C4-2B (cell line): Measurements from ENCODE around the gene NCOA6.

Source experiments
- H3K27ac ChIP-seq: fragments of 450-650 bp; 2 replicates; pipeline ENCODE4 v1.5.1; 2017
- ZFX ChIP-seq: fragments of 450-650 bp; IDR thresholded peaks from 2 replicates; pipeline ENCODE4 v1.6.1; 2017
- TF ChIP-seq, protein P1 (sequence below): fragments of 450-650 bp; conservative IDR thresholded peaks from 2 replicates; pipeline ENCODE4 v1.5.1; 2017; ENCODE audit warnings: mild to moderate bottlenecking

The NCOA6 gene

DNA sequence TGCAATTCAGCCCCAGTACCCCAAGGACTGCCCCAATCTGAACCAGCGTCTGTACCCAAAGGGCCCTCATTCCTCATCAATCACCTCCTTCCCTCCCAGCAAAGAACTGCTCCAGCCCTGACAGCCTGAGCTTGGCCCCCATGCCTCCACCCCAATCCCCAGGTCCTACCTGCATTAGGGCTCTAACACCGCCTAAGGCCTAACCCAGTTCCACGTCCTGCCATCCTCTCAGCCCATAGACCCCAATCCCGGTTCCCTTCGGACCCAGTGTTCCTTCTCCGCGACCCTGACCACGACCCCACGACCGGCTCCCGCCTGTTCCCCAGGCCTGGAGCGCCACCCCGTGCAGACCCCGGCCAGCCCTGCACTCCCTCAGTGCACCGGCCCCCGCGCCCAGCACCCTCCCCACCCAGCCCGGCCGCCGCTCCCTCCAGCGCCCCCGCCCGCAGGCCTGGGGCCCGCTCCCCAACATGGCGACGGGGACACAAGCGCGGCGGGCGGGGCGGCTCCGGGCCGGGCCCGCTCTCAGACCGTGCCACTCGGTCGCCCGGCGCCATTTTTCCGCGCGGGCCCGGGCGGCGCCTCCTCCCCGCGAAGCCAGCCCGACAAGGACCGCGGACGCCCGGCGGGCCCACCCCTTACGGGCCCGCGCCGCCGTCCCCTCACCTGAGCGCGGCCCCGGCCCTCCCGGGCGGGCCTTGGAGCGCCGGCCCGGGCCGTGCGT, 483 bp downstream of the NCOA6 start:
- TF ChIP-seq, protein P1, sequence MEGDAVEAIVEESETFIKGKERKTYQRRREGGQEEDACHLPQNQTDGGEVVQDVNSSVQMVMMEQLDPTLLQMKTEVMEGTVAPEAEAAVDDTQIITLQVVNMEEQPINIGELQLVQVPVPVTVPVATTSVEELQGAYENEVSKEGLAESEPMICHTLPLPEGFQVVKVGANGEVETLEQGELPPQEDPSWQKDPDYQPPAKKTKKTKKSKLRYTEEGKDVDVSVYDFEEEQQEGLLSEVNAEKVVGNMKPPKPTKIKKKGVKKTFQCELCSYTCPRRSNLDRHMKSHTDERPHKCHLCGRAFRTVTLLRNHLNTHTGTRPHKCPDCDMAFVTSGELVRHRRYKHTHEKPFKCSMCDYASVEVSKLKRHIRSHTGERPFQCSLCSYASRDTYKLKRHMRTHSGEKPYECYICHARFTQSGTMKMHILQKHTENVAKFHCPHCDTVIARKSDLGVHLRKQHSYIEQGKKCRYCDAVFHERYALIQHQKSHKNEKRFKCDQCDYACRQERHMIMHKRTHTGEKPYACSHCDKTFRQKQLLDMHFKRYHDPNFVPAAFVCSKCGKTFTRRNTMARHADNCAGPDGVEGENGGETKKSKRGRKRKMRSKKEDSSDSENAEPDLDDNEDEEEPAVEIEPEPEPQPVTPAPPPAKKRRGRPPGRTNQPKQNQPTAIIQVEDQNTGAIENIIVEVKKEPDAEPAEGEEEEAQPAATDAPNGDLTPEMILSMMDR: no peak; the same call in 1 of the 2 replicates
- TF ChIP-seq ZFX: peak; percentile 99
- H3K27ac ChIP-seq: peak overlapping the region; percentile 91

DNA sequence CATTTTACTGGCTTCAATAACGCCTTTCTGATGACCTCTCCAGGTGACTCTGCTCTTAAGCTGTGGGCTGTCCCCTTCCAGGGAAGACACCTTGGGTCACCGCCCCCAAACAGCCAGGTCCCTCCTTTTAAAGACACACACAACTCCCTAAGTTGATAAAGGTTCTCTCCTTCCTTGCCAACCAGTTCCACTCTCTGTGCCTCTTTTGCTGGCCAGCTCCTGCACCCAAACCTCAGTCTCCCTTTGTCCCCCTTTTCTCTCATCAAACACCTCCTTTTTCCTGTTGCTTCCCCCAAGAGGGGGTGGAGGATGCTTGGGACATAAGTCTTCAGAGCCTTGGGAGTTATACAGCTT, 1.0 kb downstream of the NCOA6 start:
- peak overlapping the region; percentile 91 for H3K27ac ChIP-seq
- no peak for TF ChIP-seq ZFX
- TF ChIP-seq, protein P1: no peak

DNA sequence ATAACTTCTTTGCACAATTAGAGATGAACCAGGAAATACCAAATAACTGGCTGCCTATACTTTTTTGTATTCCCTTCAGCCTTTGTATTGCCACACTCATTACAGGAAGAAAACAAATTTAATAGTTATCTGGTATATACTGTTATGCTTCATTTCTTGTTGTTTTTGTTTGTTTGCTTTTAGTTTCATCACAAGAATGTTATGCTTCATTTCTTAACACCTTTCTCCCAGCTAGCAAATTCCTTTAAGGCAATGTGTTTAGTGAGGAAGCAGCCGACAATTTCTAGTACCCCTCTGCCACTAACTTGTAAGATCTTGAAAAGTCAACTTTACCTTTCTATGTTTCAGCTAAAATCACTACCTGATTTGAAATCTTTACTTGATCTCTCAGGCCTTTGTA, 1.4 kb downstream of the NCOA6 start:
- peak overlapping the region; percentile 91 for H3K27ac ChIP-seq
- TF ChIP-seq, protein P1: no peak
- no peak for TF ChIP-seq ZFX

DNA sequence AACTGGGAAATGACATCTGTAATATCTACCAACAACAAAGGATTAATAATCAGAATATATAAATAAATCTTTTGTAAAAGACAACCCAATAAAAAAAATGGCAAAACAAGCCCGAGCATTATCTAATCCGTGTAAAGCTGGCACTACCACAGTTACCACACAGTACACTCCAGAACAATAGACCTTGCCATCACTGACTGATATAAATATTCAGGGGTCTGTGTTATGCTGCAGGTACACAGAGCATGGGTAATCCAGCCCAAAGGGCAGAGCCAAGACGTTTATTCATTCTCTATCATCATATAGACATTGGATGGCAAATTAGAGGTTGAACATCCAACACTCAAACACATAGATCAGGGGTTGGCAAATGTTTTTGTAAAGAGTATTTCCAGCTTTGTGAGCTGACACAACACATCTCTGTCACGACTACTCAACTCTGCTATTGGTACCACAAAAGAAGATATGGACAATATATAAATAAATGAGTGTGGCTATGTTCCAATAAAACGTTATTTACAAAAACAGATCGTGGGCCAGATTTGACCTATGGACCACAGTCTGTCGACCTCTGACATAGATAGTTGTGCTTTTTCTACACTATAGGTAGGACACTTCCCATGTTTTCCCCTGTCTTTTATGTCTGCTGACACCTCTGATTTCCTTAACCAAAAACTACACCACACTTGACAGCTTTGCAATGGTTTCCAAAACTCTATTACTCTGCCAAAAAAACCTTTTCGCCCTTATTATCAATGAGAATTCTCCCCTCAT, 4.5 kb downstream of the NCOA6 start:
- TF ChIP-seq, protein P1: no peak
- TF ChIP-seq ZFX: no peak
- H3K27ac ChIP-seq: no peak overlapping the region

DNA sequence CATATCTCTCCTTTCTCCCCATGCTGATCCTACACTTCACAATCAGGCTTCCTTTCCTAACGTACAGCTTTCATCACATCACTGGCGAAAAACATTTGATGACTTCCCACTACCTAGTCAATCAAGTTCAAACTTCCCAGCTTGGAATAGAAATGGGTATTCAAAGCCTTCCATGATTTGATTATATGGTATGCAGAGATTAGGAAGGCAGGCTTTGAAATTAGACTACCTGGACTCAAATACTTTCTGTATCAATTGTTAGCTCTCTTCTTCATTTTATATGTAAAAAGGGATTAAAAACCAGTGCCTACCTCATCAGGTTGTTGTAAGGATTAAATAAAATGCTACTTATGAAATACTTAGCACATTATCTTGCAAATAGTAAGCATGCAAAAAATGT, 7.7 kb downstream of the NCOA6 start:
- no peak overlapping the region for H3K27ac ChIP-seq
- TF ChIP-seq, protein P1: no peak
- TF ChIP-seq ZFX: no peak

DNA sequence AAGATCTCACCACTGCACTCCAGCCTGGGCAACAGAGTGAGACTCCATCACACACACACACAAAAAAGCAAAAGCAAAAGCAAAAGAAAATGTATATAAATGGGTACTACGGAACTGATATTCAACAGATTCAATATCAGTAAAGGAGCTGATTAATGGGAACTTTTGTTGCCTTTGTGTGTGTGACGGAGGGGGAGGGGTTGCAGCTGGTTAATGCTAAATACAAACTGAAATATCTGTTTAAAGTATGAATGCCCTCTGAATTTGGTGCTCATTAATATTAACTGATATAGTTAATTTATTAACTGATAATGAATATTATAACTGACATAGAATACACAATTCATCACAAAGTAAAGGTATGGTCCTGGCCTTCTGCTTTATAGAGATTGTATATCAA, 8.4 kb downstream of the NCOA6 start:
- H3K27ac ChIP-seq: no peak overlapping the region
- no peak for TF ChIP-seq ZFX
- TF ChIP-seq, protein P1: no peak

DNA sequence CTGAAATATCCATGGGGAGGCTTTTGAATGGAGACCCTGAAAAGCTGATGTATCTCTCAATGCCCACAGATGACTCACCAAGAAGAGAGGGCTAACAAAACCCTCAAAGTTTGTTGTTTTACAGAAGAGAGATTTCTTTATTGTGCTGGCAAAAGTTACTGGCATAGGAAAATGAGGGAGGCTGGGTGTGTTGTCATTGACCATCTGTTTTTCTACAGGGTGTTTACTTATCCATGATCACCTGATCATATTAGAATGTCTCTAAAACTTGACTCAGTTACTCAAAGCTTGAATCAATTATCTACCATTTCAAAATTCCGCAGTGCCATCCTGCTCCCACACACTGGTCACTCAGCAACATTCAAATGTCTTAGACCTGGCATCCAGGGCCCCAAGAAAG, 9.8 kb downstream of the NCOA6 start:
- TF ChIP-seq, protein P1: no peak
- TF ChIP-seq ZFX: no peak

More for the DNA sequence above, 9.8 kb downstream of the NCOA6 start:
- H3K27ac ChIP-seq: no peak overlapping the region
